CD4-positive, alpha-beta T cell treated with Interleukin-21 for 1 hour (primary cell): ENCODE results near the gene SPATA46.
A peak's percentile ranks its signal among the peaks of the same experiment; 100 is the strongest.
"Not testable (repeated sequence)": the region's sequence is repeated elsewhere in the genome, so short reads cannot be mapped to it uniquely, and the experiment has no call there.

Experiments used
- DNase-seq: peaks from one replicate; pipeline ENCODE4 v3.0.0-alpha.2; 2020

The SPATA46 gene

DNA sequence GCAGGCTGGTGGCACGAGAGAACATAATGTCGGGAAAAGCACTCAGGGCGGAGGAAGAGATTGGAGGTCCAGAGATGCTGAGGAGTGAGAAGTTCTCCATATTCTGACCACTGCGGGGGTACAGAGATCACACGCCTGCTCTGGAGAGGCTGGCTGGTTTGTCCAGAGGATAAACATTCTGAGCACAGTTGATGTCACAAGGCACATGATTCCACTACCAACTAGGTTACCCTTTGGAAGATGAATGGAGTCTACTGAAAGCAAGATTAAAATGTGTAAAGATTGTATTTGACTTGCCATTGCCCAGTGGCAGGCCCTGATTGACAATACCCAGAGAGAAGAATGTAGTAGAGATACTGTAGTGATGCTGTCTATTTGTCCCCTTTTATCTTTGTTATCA is at the start of gene SPATA46:
Gene SPATA46 (minus strand): TSS at position 164 of the 400 bp plus-strand sequence. CDS start 64 bp downstream, at position 100.
- no peak for DNase-seq

DNA sequence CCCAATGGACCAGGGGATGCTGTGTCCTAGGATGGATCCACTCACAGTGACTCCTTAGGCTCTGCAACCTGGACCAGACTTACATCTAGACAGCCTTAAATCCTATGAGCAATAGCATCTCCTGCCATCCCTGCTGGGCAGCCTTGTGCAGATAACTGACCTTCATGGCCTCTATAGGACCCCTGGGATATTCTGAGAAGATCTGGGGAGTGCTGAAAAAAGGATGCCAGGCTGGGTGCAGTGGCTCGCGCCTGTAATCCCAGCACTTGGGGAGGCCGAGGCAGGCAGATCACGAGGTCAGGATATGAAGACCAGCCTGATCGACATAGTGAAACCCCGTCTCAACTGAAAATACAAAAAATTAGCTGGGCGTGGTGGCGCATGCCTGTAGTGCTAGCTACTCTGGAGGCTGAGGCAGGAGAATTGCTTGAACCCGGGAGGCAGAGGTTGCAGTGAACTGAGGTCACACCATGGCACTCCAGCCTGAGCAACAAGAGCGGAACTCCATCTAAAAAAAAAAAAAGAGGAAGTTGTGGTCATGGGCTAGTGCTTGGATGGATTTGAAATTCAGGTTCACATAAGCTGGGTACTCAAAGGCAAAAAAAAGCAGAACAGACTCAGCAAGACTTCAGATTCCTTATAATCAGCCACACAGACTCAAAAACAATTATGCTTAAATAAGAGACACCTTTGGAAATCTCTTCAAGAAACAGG is 46.2 kb upstream of the SPATA46 start:
- DNase-seq = no peak

GRCh38 chr1:162421258-162422164 is 44.9 kb upstream of the SPATA46 start:
- no peak for DNase-seq

DNA sequence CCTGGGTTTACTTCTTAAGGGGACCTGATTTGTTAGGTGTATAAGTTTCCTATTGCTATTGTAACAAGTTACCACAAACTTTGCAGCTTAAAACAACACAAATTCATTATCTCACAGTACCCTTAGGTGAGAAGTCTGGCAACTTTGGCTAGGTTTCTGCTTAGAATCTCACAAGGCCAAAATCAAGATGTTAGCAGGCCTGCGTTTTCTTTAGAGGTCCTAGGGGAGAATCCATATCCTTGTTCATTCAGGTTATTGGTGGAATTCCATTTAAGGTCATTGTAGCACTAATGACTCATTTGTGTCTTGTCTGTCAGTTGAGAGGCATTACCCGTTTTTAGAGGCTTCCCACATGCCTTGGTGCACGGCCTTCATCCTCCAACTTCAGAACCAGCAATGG is 43.5 kb upstream of the SPATA46 start:
- DNase-seq = no peak

DNA sequence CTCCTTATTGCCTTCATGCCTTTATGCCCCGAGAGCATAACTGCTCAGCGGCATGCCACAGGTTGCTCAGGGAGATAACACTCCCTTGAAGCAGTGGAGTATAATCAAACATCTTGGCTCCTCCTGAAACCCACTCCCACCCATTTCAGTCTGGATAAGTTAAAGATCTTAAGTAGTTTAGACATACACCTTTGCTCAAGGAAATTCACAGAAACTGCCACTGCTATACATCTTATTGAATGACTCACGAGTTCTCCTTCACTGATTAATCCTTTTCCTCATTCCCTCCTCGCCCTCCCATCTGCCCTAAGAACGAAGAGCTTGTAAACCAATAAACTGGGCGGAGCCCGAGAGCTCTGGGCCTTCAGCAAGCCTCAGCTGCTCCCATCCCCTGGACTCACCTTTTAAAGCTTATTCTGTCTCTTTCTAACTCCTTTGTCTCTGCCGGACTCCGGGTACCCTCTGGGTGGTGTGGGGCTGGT is 42.8 kb upstream of the SPATA46 start:
- not testable (repeated sequence) for DNase-seq

GRCh38 chr1:162418584-162418983 is 41.9 kb upstream of the SPATA46 start:
- DNase-seq = not testable (repeated sequence)

DNA sequence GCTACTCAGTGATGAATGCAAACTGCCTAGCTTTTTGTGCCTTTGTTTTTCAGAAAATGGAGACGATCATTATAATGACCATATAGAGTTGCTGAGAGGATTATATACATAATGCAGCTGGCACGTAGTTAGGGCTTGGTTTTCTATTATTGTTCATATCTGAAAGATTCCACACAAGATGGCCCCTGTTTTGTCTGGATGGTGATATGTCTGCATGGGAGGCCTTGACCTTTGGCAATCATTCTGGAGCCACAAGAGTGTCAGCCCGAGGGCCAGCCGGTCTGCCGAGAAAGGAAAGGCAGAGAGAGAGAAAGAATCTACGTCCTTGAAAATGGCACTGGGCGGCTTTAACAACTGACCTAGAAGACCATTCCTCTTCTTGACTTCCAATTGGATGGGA is 41.0 kb upstream of the SPATA46 start:
- no peak for DNase-seq

DNA sequence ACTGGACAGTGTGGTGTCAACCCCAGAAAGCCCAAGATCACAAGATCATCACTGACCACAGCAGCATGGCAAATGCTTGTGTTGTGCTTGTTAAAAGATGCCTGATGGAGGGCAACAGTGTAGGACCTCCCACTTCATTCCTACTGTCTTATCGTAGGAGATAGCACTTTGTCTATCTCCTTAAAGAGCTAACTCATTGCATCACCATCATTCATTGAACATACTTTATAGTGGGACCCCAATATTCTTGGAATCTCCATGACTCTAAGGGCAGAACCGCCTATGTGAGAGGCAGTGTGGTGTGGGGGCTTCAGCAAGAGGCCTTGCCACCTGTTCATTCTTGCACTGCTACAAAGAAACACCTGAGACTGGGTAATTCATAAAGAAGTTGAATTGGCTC is 40.3 kb upstream of the SPATA46 start:
- no peak for DNase-seq

DNA sequence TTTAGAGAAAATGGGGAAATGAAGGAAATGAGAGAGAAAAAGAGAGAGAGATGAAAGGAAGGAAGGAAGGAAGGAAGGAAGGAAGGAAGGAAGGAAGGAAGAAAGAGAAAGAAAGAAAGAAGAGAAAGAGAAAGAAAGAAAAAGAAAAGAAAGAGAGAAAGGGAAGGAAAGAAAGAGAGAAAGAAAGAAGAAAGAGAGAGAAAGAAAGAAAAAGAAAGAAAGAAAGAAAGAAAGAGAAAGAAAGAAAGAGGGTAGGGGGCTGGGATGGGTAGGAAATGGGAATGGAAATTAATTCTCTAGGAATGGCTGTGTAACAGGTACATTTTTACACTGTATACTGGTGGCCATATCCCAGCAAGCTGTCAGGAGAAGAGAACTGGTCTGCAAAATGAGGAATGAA is 39.6 kb upstream of the SPATA46 start:
- DNase-seq = no peak

- no peak for DNase-seq
These were observed 35.3 kb upstream of the SPATA46 start, which contains the start of gene SH2D1B for GRCh38 chr1:162412002-162412401. TSS of gene SH2D1B (minus strand) at chr1:162412136. CDS start at chr1:162412016, 120 bp downstream.

- DNase-seq = no peak
These were observed 30.9 kb upstream of the SPATA46 start for GRCh38 chr1:162407539-162407938.

GRCh38 chr1:162406811-162407210 is 30.2 kb upstream of the SPATA46 start:
- DNase-seq = no peak

GRCh38 chr1:162405800-162406199 is 29.1 kb upstream of the SPATA46 start:
- DNase-seq = no peak

GRCh38 chr1:162404550-162405160 is 28.0 kb upstream of the SPATA46 start:
- no peak for DNase-seq

DNA sequence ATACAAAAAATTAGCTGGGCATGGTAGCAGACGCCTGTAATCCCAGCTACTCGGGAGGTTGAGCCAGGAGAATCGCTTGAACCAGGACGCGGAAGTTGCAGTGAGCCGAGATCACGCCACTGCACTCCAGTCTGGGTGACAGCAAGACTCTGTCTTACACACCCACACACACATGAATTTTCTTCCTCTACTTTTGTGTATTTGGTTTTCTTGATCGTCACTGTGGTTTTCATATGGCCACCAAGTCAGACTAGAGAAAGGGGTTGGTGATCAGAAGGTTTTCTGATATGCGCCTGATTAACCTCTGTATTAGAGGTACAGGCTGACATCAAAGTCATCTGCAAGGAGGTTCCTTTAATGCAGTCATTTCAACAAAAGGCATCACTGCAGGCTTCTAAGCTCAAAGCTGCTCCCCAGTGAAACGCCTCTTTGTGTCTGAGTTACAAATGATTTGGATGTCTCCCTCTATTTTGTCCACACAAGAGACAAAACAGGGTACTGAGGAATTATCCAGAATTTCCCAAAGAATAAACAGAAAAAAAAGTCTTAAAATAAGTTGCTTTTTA is 24.2 kb upstream of the SPATA46 start:
- no peak for DNase-seq

DNA sequence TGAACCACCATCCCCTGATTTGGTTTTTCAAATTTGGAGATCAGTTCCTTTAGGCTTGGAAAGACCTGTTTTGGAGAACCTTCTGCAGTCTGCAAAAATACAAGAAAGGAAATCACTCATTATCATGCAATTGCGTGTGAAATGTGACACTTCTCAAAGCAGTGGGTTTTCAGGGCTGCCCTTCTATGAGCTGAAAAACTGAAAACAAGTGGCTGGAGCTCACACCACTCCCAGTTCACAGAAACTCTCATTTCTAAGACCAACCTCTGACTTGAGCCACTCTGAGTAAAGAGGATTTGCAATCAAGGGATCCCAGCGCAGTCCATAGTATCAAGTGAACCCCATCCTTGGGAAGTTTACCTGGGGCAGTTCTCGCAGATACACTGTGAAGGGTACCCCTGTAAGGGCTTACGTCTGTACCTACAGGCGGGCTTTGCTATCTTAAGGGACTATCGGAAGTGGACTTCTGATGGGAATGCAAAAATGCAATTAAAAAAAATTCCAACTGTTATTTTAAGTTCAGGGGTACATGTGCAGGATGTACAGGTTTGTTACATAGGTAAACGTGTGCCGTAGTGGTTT is 22.4 kb upstream of the SPATA46 start:
- DNase-seq = no peak

GRCh38 chr1:162397943-162398560 is 21.4 kb upstream of the SPATA46 start:
- no peak for DNase-seq

- DNase-seq = no peak
These were observed 20.4 kb upstream of the SPATA46 start for GRCh38 chr1:162397039-162397448.

- no peak for DNase-seq
These were observed 19.7 kb upstream of the SPATA46 start for GRCh38 chr1:162396201-162396906.

DNA sequence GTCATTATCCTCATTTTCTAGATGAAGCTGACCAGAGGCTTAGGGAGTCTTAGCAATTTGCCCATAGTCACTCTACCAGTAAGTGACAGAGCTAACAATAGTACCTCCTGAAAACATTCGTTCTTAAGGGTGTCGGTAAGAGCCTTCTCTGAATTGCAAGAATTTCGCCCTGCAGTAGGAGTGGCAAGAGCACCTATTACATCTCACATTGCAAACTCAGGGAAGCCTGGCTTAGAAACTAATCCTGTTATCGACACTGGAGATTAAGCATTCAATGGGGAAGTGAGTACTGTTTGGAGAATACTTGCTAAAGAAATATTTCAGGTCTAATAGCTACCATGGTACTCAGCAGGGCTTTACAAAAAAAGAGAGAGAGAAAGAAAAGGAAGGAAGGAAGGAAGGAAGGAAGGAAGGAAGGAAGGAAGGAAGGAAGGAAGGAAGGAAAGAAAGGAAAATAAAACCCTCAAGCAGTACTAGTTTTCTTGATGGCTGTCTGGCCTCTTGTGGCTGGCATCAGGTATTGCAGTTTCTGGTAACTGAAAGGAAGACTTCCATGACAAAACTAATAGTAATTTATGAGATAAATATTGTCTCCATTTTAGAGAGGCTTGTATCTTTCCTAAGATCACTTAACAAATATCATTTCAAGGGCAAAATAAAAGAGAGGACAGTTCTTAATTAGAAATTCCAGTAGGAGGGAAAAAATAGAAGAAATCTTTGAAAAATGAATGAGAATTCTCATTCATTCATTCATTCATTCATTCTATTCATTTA is 15.3 kb upstream of the SPATA46 start:
- DNase-seq = peak; percentile 17
